ENCODE measurements around the gene TSEN2. TPM values are rescaled to one million over a fixed set of nuclear protein-coding genes. Genes with fewer than 3 reads are reported as not detected.
A peak's percentile ranks its signal among the peaks of the same experiment; 100 is the strongest.

TSEN2 gene
- total and polyA plus RNA-seq, 12 donors: 11.1 to 27.6 (median 20.5) TPM

GRCh38 chr3:12549971-12550760 is 65.9 kb downstream of the TSEN2 start:
- H3K4me1 ChIP-seq (replicated peaks in 1 of 2): peaks cover 7 to 9% of the 10 kb centered on the region in 2 donors
- H3K9me3 ChIP-seq (replicated peaks in 1 of 3): no peaks in the 10 kb centered on the region
- no peak overlapping the region for H3K4me3 ChIP-seq
- H3K27me3 ChIP-seq: peaks cover 11% of the 10 kb centered on the region
- intact Hi-C loops (cut with DNase I): no loop called here
- WGBS, 4 donors: 66 to 73% (median 68%) methylated on average over 7 of the region's 7 CpGs
- DNase-seq: no peak
- no peak overlapping the region for H3K27ac ChIP-seq
- no peaks in the 10 kb centered on the region for H3K36me3 ChIP-seq (replicated peaks in 1 of 2)
- TF ChIP-seq POLR2A (IDR thresholded peaks at IDR 0.05) (no peak), CTCF (IDR thresholded peaks at IDR 0.05) (no peak)

DNA sequence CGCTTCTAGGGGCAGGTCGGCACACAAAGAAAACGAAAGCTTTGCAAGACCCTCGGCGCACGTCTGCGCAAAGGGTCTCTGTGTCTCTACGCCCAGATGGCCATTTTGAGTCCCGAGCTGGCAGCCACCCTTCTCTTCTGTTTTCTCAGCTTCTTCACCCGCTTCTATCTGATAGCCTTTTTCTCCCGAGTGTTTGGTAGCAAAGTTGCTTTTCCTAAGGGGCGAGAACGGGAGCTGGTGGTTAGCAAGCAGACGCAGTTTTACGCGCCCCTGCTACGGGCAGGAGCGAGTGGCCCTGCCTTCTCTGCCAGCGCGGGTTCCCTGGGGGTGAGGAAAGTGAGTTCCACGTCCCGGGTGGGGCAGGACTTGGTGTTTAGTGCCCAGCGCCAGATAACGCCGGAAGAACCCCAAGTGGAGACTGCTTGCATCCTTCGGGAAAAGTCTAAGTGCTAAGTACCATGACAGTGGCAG is 69.7 kb downstream of the TSEN2 start:
- no peak overlapping the region for H3K27ac ChIP-seq
- 5 to 13% (median 10%) methylated on average over 26 of the region's 26 CpGs for WGBS, 4 donors

GRCh38 chr3:12556314-12556689 is 72.0 kb downstream of the TSEN2 start:
- DNase-seq: no peak
- peaks cover 16 to 47% of the 10 kb centered on the region in 2 donors for H3K4me1 ChIP-seq (replicated peaks in 1 of 2)
- WGBS, 4 donors: 1 to 2% (median 2%) methylated on average over 8 of the region's 8 CpGs
- no peaks in the 10 kb centered on the region for H3K36me3 ChIP-seq (replicated peaks in 1 of 2)
- H3K4me3 ChIP-seq: peak overlapping the region in 3 of 4 donors; percentile 16 to 93 (median 60)
- H3K27ac ChIP-seq: peak overlapping the region in 4 of 5 donors; percentile 93 to 98 (median 96)
- H3K9me3 ChIP-seq (replicated peaks in 1 of 3): no peaks in the 10 kb centered on the region
- intact Hi-C loops (cut with DNase I): no loop called here
- peaks cover 7% of the 10 kb centered on the region for H3K27me3 ChIP-seq
- TF ChIP-seq POLR2A (IDR thresholded peaks at IDR 0.05) (no peak), CTCF (IDR thresholded peaks at IDR 0.05) (no peak)

More for the DNA sequence above, 69.7 kb downstream of the TSEN2 start:
- Histone ChIP-seq H3K9me3 (replicated peaks in 1 of 3) (no peaks in the 10 kb centered on the region), H3K4me3 (peak overlapping the region in 2 of 4 donors; percentile 17 to 54), H3K27me3 (peaks cover 11% of the 10 kb centered on the region), H3K4me1 (replicated peaks in 1 of 2) (peaks cover 16 to 27% of the 10 kb centered on the region in 2 donors), H3K36me3 (replicated peaks in 1 of 2) (no peaks in the 10 kb centered on the region)
- peak in 5 of 7 donors; percentile 16 to 49 (median 24) for DNase-seq
- TF ChIP-seq CTCF (IDR thresholded peaks at IDR 0.05) (no peak), POLR2A (IDR thresholded peaks at IDR 0.05) (no peak)
- intact Hi-C loops (cut with DNase I): no loop called here

GRCh38 chr3:12556690-12557472 is 72.6 kb downstream of the TSEN2 start, which contains the start of gene MKRN2:
Gene MKRN2, plus strand, starts transcription at chr3:12557087. Its CDS starts 64 bp downstream, at chr3:12557151.
- intact Hi-C loops (cut with DNase I): no loop called here
- 0% methylated on average over 29 to 77 of the region's 77 CpGs for WGBS, 4 donors
- H3K27ac ChIP-seq: peak within 1 kb of the TSS; percentile 56 to 98 (median 96)

More at GRCh38 chr3:12556690-12557472, 72.6 kb downstream of the TSEN2 start, which contains the start of gene MKRN2:
- Histone ChIP-seq H3K36me3 (replicated peaks in 1 of 2) (no peaks in the 10 kb centered on the region), H3K4me3 (peak within 1 kb of the TSS; percentile 60 to 93 (median 79)), H3K4me1 (replicated peaks in 1 of 2) (peaks cover 16 to 47% of the 10 kb centered on the region in 2 donors), H3K9me3 (replicated peaks in 1 of 3) (no peaks in the 10 kb centered on the region), H3K27me3 (peaks cover 7% of the 10 kb centered on the region)
- DNase-seq: peak; percentile 87 to 94 (median 89)
- peak; percentile 93 to 98 for TF ChIP-seq POLR2A (IDR thresholded peaks at IDR 0.05)
- TF ChIP-seq CTCF (IDR thresholded peaks at IDR 0.05): peak in 1 of 6 experiments; percentile 3
